Panc1 (cell line): Measurements from ENCODE around the gene GCN1. TPM values are rescaled to one million over a fixed set of nuclear protein-coding genes. Genes with fewer than 3 reads are reported as not detected.

Experiments used
- ATAC-seq: fragments of 200-7000 bp; cut with Tn5 transposase; 2 replicates; pipeline ENCODE4 v1.9.1; 2020; ENCODE audit warnings: mild to moderate bottlenecking, moderate library complexity
- BruUV-seq: library from RNA; stranded (reverse); fragments of 400-500 nt; replicated peaks from 2 replicates; lab custom pipeline; 2021; lab: Mats Ljungman, UMichigan
- CTCF ChIA-PET: fragments of 300-600 bp; sonication (Branson Sonifier 250); formaldehyde crosslinking; loops from one replicate; lab custom pipeline; 2022; ENCODE audit warnings: antibody characterized with exemption; lab: Charles Lee
- POLR2A ChIA-PET: fragments of 300-600 bp; sonication (Branson Sonifier 250); formaldehyde crosslinking; loops from one replicate; lab custom pipeline; 2022; ENCODE audit warnings: antibody characterized with exemption; lab: Charles Lee
- DNase-seq: peaks from one replicate; pipeline ENCODE4 v3.0.0-alpha.2; 2010; ENCODE audit warnings: low read depth, low spot score
- H3K27ac ChIP-seq: 2 replicates; pipeline ENCODE4 v1.5.1; 2011; ENCODE audit warnings: mild to moderate bottlenecking, low read length, inconsistent platforms
- H3K27me3 ChIP-seq: fragments of 200-500 bp; sonication (Bioruptor generic); 2 replicates; pipeline ENCODE4 v1.6.0; 2014; ENCODE audit warnings: low read length, inconsistent platforms; ENCODE audit not compliant: control insufficient read depth, insufficient read depth
- H3K36me3 ChIP-seq: fragments of 200-500 bp; sonication (Bioruptor generic); 2 replicates; pipeline ENCODE4 v1.5.1; 2014; ENCODE audit warnings: inconsistent platforms, mild to moderate bottlenecking, low read length, moderate library complexity; ENCODE audit not compliant: control insufficient read depth, insufficient read depth
- H3K4me1 ChIP-seq: 2 replicates; pipeline ENCODE4 v1.5.1; 2011; ENCODE audit warnings: inconsistent platforms, mild to moderate bottlenecking, low read length, moderate library complexity; ENCODE audit not compliant: control insufficient read depth, insufficient read depth
- H3K4me3 ChIP-seq, 2 experiments: 2 replicates each; pipeline ENCODE4 v1.5.1; 2011 to 2012; ENCODE audit warnings: low read depth in 2 of 2, low read length in 2 of 2, mild to moderate bottlenecking in 2 of 2, inconsistent platforms in 1 of 2, moderate library complexity in 1 of 2
- H3K9me3 ChIP-seq: fragments of 200-500 bp; sonication (Bioruptor generic); 2 replicates; pipeline ENCODE4 v1.5.1; 2014; ENCODE audit warnings: low read depth, mild to moderate bottlenecking, inconsistent platforms, low read length, moderate library complexity; ENCODE audit not compliant: control insufficient read depth, insufficient read depth
- CTCF ChIP-seq: fragments of 450-650 bp; IDR thresholded peaks from 2 replicates; pipeline ENCODE4 v1.5.1; 2017; ENCODE audit warnings: mild to moderate bottlenecking
- POLR2AphosphoS5 ChIP-seq: IDR thresholded peaks from 2 replicates; pipeline ENCODE4 v1.6.1; 2012; ENCODE audit warnings: mild to moderate bottlenecking, low read depth, low read length, moderate library complexity
- SIN3A ChIP-seq: IDR thresholded peaks from 2 replicates; pipeline ENCODE4 v1.6.1; 2012; ENCODE audit warnings: low read depth, mild to moderate bottlenecking, low read length, moderate library complexity, borderline replicate concordance; ENCODE audit not compliant: insufficient read depth
- TCF7L2 ChIP-seq: IDR thresholded peaks from 2 replicates; pipeline ENCODE4 v1.6.1; 2011; ENCODE audit warnings: mild to moderate bottlenecking, low read depth, low read length, inconsistent platforms
- in situ Hi-C: cut with HindIII; loops from 2 replicates; pipeline ENCODE4 v1.10.0; 2016; ENCODE audit warnings: low sequenced_read_pairs, low pct_unique_long_range_greater_than_20kb
- intact Hi-C: fragments of 100-400 bp; cut with micrococcal nuclease; formaldehyde crosslinking; loops from one replicate; pipeline ENCODE4 v1.10.0; 2022; ENCODE audit not compliant: unreplicated experiment
- total RNA-seq: library from RNA; stranded (reverse); gene quantifications from one replicate; pipeline ENCODE4 v1.2.1, GENCODE V29; 2021; ENCODE audit not compliant: unreplicated experiment
- TF ChIP-seq, protein P1 (sequence below), 2 experiments: IDR thresholded peaks; 2 replicates each; pipeline ENCODE4 v1.6.1; 2011 to 2012; ENCODE audit warnings: low read depth in 2 of 2, control low read depth in 1 of 2, low read length in 1 of 2, mild to moderate bottlenecking in 1 of 2, moderate library complexity in 1 of 2; ENCODE audit not compliant: insufficient read depth in 1 of 2

GCN1 gene
- total RNA-seq, 1 experiment from 2014 or later = 175 TPM

GRCh38 chr12:120106151-120106550, 88.4 kb downstream of the GCN1 start:
- Histone ChIP-seq H3K4me1 (peaks cover 3% of the 10 kb centered on the region; the same call in 1 of the 2 replicates), H3K27ac (no peak overlapping the region), H3K36me3 (no peaks in the 10 kb centered on the region), H3K9me3 (no peaks in the 10 kb centered on the region), H3K4me3 (no peak overlapping the region), H3K27me3 (no peaks in the 10 kb centered on the region)
- ATAC-seq (no peak), DNase-seq (no peak)
- BruUV-seq = TSS peak; percentile 73
- ChIA-PET CTCF (no interaction called here), POLR2A (no interaction called here)
- intact Hi-C loops = no loop called here
- in situ Hi-C loops = no loop called here
- TF ChIP-seq, protein P1, sequence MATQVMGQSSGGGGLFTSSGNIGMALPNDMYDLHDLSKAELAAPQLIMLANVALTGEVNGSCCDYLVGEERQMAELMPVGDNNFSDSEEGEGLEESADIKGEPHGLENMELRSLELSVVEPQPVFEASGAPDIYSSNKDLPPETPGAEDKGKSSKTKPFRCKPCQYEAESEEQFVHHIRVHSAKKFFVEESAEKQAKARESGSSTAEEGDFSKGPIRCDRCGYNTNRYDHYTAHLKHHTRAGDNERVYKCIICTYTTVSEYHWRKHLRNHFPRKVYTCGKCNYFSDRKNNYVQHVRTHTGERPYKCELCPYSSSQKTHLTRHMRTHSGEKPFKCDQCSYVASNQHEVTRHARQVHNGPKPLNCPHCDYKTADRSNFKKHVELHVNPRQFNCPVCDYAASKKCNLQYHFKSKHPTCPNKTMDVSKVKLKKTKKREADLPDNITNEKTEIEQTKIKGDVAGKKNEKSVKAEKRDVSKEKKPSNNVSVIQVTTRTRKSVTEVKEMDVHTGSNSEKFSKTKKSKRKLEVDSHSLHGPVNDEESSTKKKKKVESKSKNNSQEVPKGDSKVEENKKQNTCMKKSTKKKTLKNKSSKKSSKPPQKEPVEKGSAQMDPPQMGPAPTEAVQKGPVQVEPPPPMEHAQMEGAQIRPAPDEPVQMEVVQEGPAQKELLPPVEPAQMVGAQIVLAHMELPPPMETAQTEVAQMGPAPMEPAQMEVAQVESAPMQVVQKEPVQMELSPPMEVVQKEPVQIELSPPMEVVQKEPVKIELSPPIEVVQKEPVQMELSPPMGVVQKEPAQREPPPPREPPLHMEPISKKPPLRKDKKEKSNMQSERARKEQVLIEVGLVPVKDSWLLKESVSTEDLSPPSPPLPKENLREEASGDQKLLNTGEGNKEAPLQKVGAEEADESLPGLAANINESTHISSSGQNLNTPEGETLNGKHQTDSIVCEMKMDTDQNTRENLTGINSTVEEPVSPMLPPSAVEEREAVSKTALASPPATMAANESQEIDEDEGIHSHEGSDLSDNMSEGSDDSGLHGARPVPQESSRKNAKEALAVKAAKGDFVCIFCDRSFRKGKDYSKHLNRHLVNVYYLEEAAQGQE (IDR thresholded peaks at IDR 0.05; ENCODE audit: insufficient read depth in 1 of 2, low read depth in 2 of 2, low read length in 1 of 2) = no peak
- TF ChIP-seq POLR2AphosphoS5 = no peak
- no peak for TF ChIP-seq TCF7L2
- no peak for TF ChIP-seq CTCF
- no peak for TF ChIP-seq SIN3A

- no peak overlapping the region for H3K27ac ChIP-seq
- ChIA-PET CTCF (no interaction called here), POLR2A (no interaction called here)
- H3K36me3 ChIP-seq = no peaks in the 10 kb centered on the region; the same call in 1 of the 2 replicates
- DNase-seq (no peak), ATAC-seq (no peak)
- H3K4me1 ChIP-seq = no peaks in the 10 kb centered on the region
- no peaks in the 10 kb centered on the region for H3K27me3 ChIP-seq
- in situ Hi-C loops (no loop called here), intact Hi-C loops (no loop called here)
- H3K9me3 ChIP-seq = no peaks in the 10 kb centered on the region
- no TSS peak for BruUV-seq
- no peak overlapping the region for H3K4me3 ChIP-seq
- no peak for TF ChIP-seq TCF7L2
- TF ChIP-seq SIN3A = no peak
- TF ChIP-seq, protein P1 (IDR thresholded peaks at IDR 0.05; ENCODE audit: insufficient read depth in 1 of 2, low read depth in 2 of 2, low read length in 1 of 2) = no peak
- TF ChIP-seq POLR2AphosphoS5 = no peak
- no peak for TF ChIP-seq CTCF
These were observed 91.1 kb downstream of the GCN1 start for GRCh38 chr12:120103371-120103770.
